Neural cell (in vitro differentiated cells): ENCODE results near the gene CCN5. TPM values are rescaled to one million over a fixed set of nuclear protein-coding genes. Genes with fewer than 3 reads are reported as not detected.

Source experiments
- H2AFZ ChIP-seq: fragments of 200-600, 300-800 bp; sonication (generic), shearing (Covaris generic); 2 replicates; pipeline ENCODE4 v1.6.0; 2014; ENCODE audit warnings: low read depth, mild to moderate bottlenecking, antibody characterized with exemption, low read length, moderate library complexity
- H3F3A ChIP-seq: fragments of 200-600 bp; shearing (Covaris generic); 2 replicates; pipeline ENCODE4 v1.6.1; 2016; ENCODE audit warnings: mild to moderate bottlenecking, moderate library complexity, mixed read lengths, antibody characterized with exemption, low read length; ENCODE audit not compliant: insufficient read depth, poor library complexity, severe bottlenecking
- H3K27ac ChIP-seq: fragments of 200-600, 300-800 bp; sonication (generic), shearing (Covaris generic); 2 replicates; pipeline ENCODE4 v1.5.1; 2014; ENCODE audit warnings: mild to moderate bottlenecking, low read length, moderate library complexity
- H3K27me3 ChIP-seq: fragments of 300-800, 200-600 bp; sonication (generic), shearing (Covaris generic); 2 replicates; pipeline ENCODE4 v1.6.0; 2014; ENCODE audit warnings: mild to moderate bottlenecking, low read depth, low read length, moderate library complexity; ENCODE audit not compliant: insufficient read depth
- H3K36me3 ChIP-seq: fragments of 300-800, 200-600 bp; sonication (generic), shearing (Covaris generic); 2 replicates; pipeline ENCODE4 v1.5.1; 2014; ENCODE audit warnings: mild to moderate bottlenecking, antibody characterized with exemption, low read length, moderate library complexity; ENCODE audit not compliant: insufficient read depth
- H3K4me2 ChIP-seq: fragments of 300-800, 200-600 bp; sonication (generic), shearing (Covaris generic); 2 replicates; pipeline ENCODE4 v1.6.0; 2014; ENCODE audit warnings: mild to moderate bottlenecking, low read length
- H3K4me3 ChIP-seq: fragments of 300-800, 200-600 bp; sonication (generic), shearing (Covaris generic); 2 replicates; pipeline ENCODE4 v1.5.1; 2014; ENCODE audit warnings: mild to moderate bottlenecking, low read length, moderate library complexity
- H3K79me2 ChIP-seq: fragments of 200-600 bp; shearing (Covaris generic); replicated peaks from 2 replicates; pipeline ENCODE4 v1.6.0; 2014; ENCODE audit warnings: mild to moderate bottlenecking, low read length, moderate library complexity; ENCODE audit not compliant: insufficient read depth
- H3K9ac ChIP-seq: fragments of 300-800, 200-600 bp; sonication (generic), shearing (Covaris generic); 2 replicates; pipeline ENCODE4 v1.6.1; 2016; ENCODE audit warnings: mild to moderate bottlenecking, low read length, mixed read lengths
- H3K9me2 ChIP-seq: fragments of 200-600 bp; shearing (Covaris generic); 2 replicates; pipeline ENCODE4 v1.6.1; 2016; ENCODE audit warnings: mild to moderate bottlenecking, low read length, mixed read lengths; ENCODE audit not compliant: insufficient read depth
- H3K9me3 ChIP-seq: fragments of 200-600, 300-800 bp; sonication (generic), shearing (Covaris generic); 2 replicates; pipeline ENCODE4 v1.6.1; 2016; ENCODE audit warnings: mild to moderate bottlenecking, mixed run types, low read length, moderate library complexity, mixed read lengths
- H4K20me1 ChIP-seq: fragments of 200-600 bp; shearing (Covaris generic); 2 replicates; pipeline ENCODE4 v1.6.1; 2016; ENCODE audit warnings: mild to moderate bottlenecking, mixed run types; ENCODE audit not compliant: insufficient read depth
- EP300 ChIP-seq: fragments of 450-650 bp; conservative IDR thresholded peaks from 2 replicates; pipeline ENCODE4 v1.6.1; 2014; ENCODE audit warnings: antibody characterized with exemption, mild to moderate bottlenecking, moderate library complexity; ENCODE audit not compliant: poor library complexity, severe bottlenecking
- EZH2 ChIP-seq: fragments of 200-600, 300-800 bp; shearing (Covaris generic), sonication (generic); IDR thresholded peaks from 2 replicates; pipeline ENCODE4 v1.6.1; 2014; ENCODE audit warnings: antibody characterized with exemption, low read length, borderline replicate concordance, mild to moderate bottlenecking; ENCODE audit not compliant: insufficient read depth, poor library complexity, severe bottlenecking
- MXI1 ChIP-seq: fragments of 450-650 bp; conservative IDR thresholded peaks from 2 replicates; pipeline ENCODE4 v1.6.1; 2014; ENCODE audit warnings: antibody characterized with exemption, mild to moderate bottlenecking; ENCODE audit not compliant: poor library complexity, severe bottlenecking
- POLR2AphosphoS5 ChIP-seq: IDR thresholded peaks from 2 replicates; pipeline ENCODE4 v1.6.1; 2012
- RAD21 ChIP-seq: fragments of 450-650 bp; conservative IDR thresholded peaks from 2 replicates; pipeline ENCODE4 v1.6.1; 2014; ENCODE audit warnings: antibody characterized with exemption, mild to moderate bottlenecking, moderate library complexity
- SMC3 ChIP-seq: fragments of 450-650 bp; conservative IDR thresholded peaks from 2 replicates; pipeline ENCODE4 v1.6.1; 2014; ENCODE audit warnings: antibody characterized with exemption, mild to moderate bottlenecking, moderate library complexity; ENCODE audit not compliant: poor library complexity
- TAF1 ChIP-seq: IDR thresholded peaks from 2 replicates; pipeline ENCODE4 v1.6.1; 2012; ENCODE audit warnings: low read depth
- polyA plus RNA-seq: library from polyadenylated mRNA; depleted of rRNA; stranded (reverse); fragments of >200 nt; gene quantifications from 2 replicates; pipeline ENCODE4 v1.2.3, GENCODE V29; 2014
- TF ChIP-seq, protein P1 (sequence below): fragments of 450-650 bp; IDR thresholded peaks from 2 replicates; pipeline ENCODE4 v1.5.1; 2014; ENCODE audit warnings: antibody characterized with exemption, mild to moderate bottlenecking, moderate library complexity; ENCODE audit not compliant: poor library complexity, severe bottlenecking

The CCN5 gene
- polyA plus RNA-seq, 1 donor from 2014 or later: not detected

DNA sequence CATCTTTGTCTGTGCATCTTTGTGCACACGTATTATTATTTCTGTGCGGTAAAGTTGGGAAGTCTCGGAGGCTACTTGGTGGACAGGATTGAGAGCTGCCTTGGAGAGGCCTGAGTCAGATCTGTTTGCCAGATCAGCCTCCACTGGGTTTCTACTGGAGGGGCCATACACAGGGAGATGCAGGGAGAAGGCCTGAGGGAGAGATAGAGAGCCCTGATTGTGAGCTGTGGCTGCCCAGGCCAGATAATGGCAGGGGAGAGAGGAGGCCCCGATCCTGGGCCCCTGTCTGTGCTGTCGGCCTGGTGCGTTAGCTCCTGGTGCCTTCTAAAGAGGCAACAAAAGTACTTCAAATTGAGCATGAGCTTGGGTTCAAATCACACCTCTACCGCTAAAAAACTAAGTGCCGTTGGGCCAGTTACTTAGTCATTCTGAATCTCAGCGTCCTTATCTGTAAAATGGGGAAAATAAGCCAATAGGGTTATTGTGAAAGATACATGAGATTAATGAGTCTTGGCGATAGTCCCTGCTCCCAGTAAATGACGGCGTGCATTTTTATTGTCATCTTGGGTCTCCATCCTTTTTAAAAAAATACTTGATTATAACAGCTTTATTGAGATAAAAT lies 36.1 kb upstream of the CCN5 start:
- H3K9me3 ChIP-seq: no peaks in the 10 kb centered on the region
- no peak overlapping the region for H3K4me2 ChIP-seq
- no peaks in the 10 kb centered on the region for H3K27me3 ChIP-seq
- H3K27ac ChIP-seq: no peak overlapping the region
- H3K4me3 ChIP-seq: no peak overlapping the region
- H3K9me2 ChIP-seq: no peaks in the 10 kb centered on the region
- no peaks in the 10 kb centered on the region for H3K36me3 ChIP-seq
- no peak overlapping the region for H2AFZ ChIP-seq
- no peaks in the 10 kb centered on the region for H4K20me1 ChIP-seq
- no peak overlapping the region for H3K9ac ChIP-seq
- no peak for TF ChIP-seq RAD21
- no peak for TF ChIP-seq TAF1
- no peak for TF ChIP-seq SMC3
- no peak for TF ChIP-seq MXI1
- no peak for TF ChIP-seq EZH2
- H3K79me2 ChIP-seq: no peaks in the 10 kb centered on the region
- H3F3A ChIP-seq: no peaks in the 10 kb centered on the region

DNA sequence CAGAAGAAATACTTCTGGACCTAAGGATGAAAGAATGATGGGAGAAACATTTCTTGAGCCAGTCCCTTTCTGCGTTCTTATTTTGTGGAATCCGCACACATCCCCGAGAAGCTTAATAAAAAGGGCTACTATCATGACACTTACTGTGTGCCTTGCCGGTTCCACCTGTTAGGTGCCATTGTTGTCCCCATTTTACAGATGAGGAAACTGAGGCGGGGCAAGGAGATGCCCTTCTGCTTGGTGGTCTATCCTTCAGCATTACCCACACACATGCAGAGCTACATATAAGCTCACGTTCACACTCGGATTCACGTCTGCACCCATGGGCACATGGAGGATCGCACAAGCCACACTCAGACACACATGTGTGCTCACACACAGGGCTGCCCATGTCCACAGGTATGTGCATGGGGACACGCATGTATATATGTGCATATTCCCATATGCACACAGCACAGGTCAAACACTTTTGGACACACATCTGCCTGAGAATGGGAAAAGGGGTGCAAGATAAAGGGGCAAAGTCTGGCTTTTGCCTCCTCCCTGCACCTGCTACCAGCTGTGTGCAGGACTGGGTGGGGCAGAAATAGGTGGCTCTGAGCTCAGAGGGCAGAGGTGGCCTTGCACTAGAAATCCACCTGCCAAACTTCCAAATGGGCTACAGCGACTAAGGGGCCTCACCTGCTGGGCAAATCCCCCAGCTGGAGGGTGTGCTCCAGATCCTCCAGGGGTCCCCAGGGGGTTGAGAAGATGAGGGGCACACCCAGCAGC lies 33.2 kb upstream of the CCN5 start:
- H2AFZ ChIP-seq: no peak overlapping the region

GRCh38 chr20:44683263-44684046 lies 31.7 kb upstream of the CCN5 start:
- H2AFZ ChIP-seq: no peak overlapping the region
- H3K27me3 ChIP-seq: no peaks in the 10 kb centered on the region
- no peaks in the 10 kb centered on the region for H3K9me2 ChIP-seq
- no peaks in the 10 kb centered on the region for H3F3A ChIP-seq
- H4K20me1 ChIP-seq: no peaks in the 10 kb centered on the region
- H3K27ac ChIP-seq: no peak overlapping the region
- no peaks in the 10 kb centered on the region for H3K79me2 ChIP-seq
- H3K4me2 ChIP-seq: no peak overlapping the region
- H3K9me3 ChIP-seq: no peaks in the 10 kb centered on the region
- no peaks in the 10 kb centered on the region for H3K36me3 ChIP-seq
- H3K4me3 ChIP-seq: no peak overlapping the region
- H3K9ac ChIP-seq: no peak overlapping the region
- TF ChIP-seq, protein P1, sequence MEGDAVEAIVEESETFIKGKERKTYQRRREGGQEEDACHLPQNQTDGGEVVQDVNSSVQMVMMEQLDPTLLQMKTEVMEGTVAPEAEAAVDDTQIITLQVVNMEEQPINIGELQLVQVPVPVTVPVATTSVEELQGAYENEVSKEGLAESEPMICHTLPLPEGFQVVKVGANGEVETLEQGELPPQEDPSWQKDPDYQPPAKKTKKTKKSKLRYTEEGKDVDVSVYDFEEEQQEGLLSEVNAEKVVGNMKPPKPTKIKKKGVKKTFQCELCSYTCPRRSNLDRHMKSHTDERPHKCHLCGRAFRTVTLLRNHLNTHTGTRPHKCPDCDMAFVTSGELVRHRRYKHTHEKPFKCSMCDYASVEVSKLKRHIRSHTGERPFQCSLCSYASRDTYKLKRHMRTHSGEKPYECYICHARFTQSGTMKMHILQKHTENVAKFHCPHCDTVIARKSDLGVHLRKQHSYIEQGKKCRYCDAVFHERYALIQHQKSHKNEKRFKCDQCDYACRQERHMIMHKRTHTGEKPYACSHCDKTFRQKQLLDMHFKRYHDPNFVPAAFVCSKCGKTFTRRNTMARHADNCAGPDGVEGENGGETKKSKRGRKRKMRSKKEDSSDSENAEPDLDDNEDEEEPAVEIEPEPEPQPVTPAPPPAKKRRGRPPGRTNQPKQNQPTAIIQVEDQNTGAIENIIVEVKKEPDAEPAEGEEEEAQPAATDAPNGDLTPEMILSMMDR: peak; percentile 80
- TF ChIP-seq EZH2: no peak
- TF ChIP-seq MXI1: peak; percentile 31
- peak; percentile 65 for TF ChIP-seq RAD21
- no peak for TF ChIP-seq POLR2AphosphoS5
- no peak for TF ChIP-seq EP300
- peak; percentile 78 for TF ChIP-seq SMC3
- TF ChIP-seq TAF1: no peak

More for the DNA sequence above, 33.2 kb upstream of the CCN5 start:
- Histone ChIP-seq H3K4me2 (no peak overlapping the region), H4K20me1 (no peaks in the 10 kb centered on the region), H3K79me2 (no peaks in the 10 kb centered on the region), H3K4me3 (no peak overlapping the region), H3K9ac (no peak overlapping the region), H3K36me3 (no peaks in the 10 kb centered on the region), H3K9me3 (no peaks in the 10 kb centered on the region), H3K9me2 (no peaks in the 10 kb centered on the region), H3K27ac (no peak overlapping the region), H3K27me3 (no peaks in the 10 kb centered on the region), H3F3A (no peaks in the 10 kb centered on the region)
- TF ChIP-seq, protein P1: no peak
- no peak for TF ChIP-seq MXI1
- TF ChIP-seq RAD21: no peak
- no peak for TF ChIP-seq SMC3
- TF ChIP-seq POLR2AphosphoS5: no peak
- no peak for TF ChIP-seq EZH2
